Ovary (tissue), 9 donors: ENCODE data around the gene SPON2. TPM values are rescaled to one million over a fixed set of nuclear protein-coding genes. Genes with fewer than 3 reads are reported as not detected.

Source experiments
- DNase-seq, 5 donors: peaks; one replicate each; pipeline ENCODE4 v3.0.0-alpha.2; 2019 to 2020
- H3K27ac ChIP-seq, 2 donors: fragments of 200-600 bp; one replicate each; pipeline versions ENCODE4 v1.5.1 to v1.8.0; 2019 to 2022
- H3K27me3 ChIP-seq: fragments of 200-600 bp; one replicate; pipeline ENCODE4 v1.8.0; 2022
- H3K36me3 ChIP-seq: fragments of 200-600 bp; sonication (generic); one replicate; pipeline ENCODE4 v1.5.1; 2019
- H3K4me1 ChIP-seq: one replicate; pipeline ENCODE4 v1.8.1; 2013; ENCODE audit warnings: mild to moderate bottlenecking, moderate library complexity; ENCODE audit not compliant: insufficient read depth
- H3K4me3 ChIP-seq: fragments of 200-600 bp; sonication (generic); one replicate; pipeline ENCODE4 v1.5.1; 2017
- H3K9me3 ChIP-seq, 2 donors: fragments of 200-600 bp in 1 of 2; sonication (generic) in 1 of 2; one replicate each; pipeline versions ENCODE4 v1.5.1 to v1.8.1; 2013 to 2019; ENCODE audit warnings: mild to moderate bottlenecking in 1 of 2, moderate library complexity in 1 of 2
- EP300 ChIP-seq: sonication (generic); formaldehyde crosslinking; IDR thresholded peaks from one replicate; pipeline ENCODE4 v1.6.1; 2017; ENCODE audit warnings: antibody characterized with exemption
- POLR2A ChIP-seq: fragments of 450-650 bp; IDR thresholded peaks from one replicate; pipeline ENCODE4 v1.6.1; 2017; ENCODE audit warnings: antibody characterized with exemption, mild to moderate bottlenecking, moderate library complexity
- WGBS, 3 donors: extraction: QIAGEN DNeasy Blood & Tissue Kit in 1 of 3; methylation state at CpG; one replicate each; pipeline versions ENCODE4 v1.1.5 to v1.1.7; 2013 to 2017; 5-methylcytosine and 5-hydroxymethylcytosine counted together
- intact Hi-C, 4 donors: fragments of 100-400 bp; cut with DNase I; formaldehyde crosslinking; loops; one replicate each; pipeline versions ENCODE4 v1.11.0 to v1.15.1; 2022 to 2023
- polyA plus RNA-seq, 2 donors: library from polyadenylated mRNA; stranded (reverse); fragments of 200-250 nt in 1 of 2; fragments of 350-450 nt in 1 of 2; fragmentation: Illumina TruSeq in 1 of 2; extraction: RNeasy Lipid Tissue Mini Kit (QIAGEN cat#74804) in 1 of 2; gene quantifications; one replicate each; pipeline ENCODE4 v1.2.3, GENCODE V29; 2013 to 2014
- total RNA-seq, 7 donors: library from RNA; depleted of rRNA in 2 of 7; stranded (reverse); fragments of >200 nt in 2 of 7; fragmentation: NEBNext Ultra II Directional in 3 of 7; extraction: Animal tissue kit (Norgen Biotek cat#: 25700) in 3 of 7; gene quantifications; one replicate each; pipeline versions ENCODE4 v1.1.0 to v1.2.4, GENCODE V29; 2016 to 2023
- TF ChIP-seq, protein P1 (sequence below), 3 donors: fragments of 450-650 bp in 2 of 3; fragments of 200-600 bp in 1 of 3; IDR thresholded peaks; one replicate each; pipeline versions ENCODE4 v1.5.1 to v1.8.0; 2016 to 2022; ENCODE audit warnings: antibody characterized with exemption in 3 of 3, mild to moderate bottlenecking in 1 of 3
- donor health status: DM: no; HTN: no; CAD: no; lungs with moderate emphysema.
- donor health status: DM: no; HTN: no; CAD: no.
- donor health status: Bipolar disorder and iron deficiency.
- donor health status: DM: yes; HTN: yes; CAD: no.
- donor health status: DM: no; HTN: no; CAD: no.
- donor health status: DM: yes; HTN: yes; CAD: no.

Gene SPON2
- total and polyA plus RNA-seq, 9 donors, result 8.0 to 104 (median 51.0) TPM

DNA sequence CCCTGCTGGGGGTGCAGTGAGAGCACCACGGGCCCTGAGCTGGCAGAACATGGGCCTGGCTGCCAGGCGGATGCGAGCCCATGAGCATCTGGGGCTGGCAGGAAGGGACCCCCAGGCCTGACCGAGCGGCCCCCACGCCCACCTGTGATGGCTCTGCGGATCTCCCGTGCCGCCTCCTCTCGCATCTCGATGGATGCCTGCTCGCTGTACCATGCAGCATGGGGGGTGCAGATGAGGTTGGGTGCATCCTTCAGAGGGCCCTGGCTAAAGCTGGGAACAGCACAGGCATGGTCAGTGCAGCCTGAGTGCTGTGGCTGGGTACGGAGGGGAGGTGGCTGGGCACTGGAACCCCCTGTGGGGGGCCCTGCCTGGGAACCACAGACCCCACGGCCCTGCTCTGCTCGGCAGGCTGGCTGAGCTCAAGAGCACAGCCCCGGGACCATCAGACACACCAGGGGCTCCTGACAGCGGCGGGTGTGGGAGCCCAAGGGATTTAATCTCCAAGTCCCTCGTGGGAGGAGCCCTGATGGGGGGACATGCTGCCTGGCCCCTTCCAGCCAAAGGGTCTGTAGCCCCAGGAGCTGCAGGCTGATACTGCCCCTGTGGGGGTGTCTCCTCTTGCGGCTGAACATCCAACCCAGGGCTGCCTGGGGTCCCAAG, 41.1 kb upstream of the SPON2 start:
- 86 to 88% (median 87%) methylated on average over 17 to 20 of the region's 20 CpGs for WGBS, 3 donors
- H3K4me1 ChIP-seq, result peaks cover 35% of the 10 kb centered on the region
- H3K36me3 ChIP-seq, result no peaks in the 10 kb centered on the region
- TF ChIP-seq EP300 (no peak), POLR2A (no peak)
- TF ChIP-seq, protein P1, sequence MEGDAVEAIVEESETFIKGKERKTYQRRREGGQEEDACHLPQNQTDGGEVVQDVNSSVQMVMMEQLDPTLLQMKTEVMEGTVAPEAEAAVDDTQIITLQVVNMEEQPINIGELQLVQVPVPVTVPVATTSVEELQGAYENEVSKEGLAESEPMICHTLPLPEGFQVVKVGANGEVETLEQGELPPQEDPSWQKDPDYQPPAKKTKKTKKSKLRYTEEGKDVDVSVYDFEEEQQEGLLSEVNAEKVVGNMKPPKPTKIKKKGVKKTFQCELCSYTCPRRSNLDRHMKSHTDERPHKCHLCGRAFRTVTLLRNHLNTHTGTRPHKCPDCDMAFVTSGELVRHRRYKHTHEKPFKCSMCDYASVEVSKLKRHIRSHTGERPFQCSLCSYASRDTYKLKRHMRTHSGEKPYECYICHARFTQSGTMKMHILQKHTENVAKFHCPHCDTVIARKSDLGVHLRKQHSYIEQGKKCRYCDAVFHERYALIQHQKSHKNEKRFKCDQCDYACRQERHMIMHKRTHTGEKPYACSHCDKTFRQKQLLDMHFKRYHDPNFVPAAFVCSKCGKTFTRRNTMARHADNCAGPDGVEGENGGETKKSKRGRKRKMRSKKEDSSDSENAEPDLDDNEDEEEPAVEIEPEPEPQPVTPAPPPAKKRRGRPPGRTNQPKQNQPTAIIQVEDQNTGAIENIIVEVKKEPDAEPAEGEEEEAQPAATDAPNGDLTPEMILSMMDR (IDR thresholded peaks at IDR 0.05), result no peak
- DNase-seq, result peak in 2 of 5 donors; percentile 32 to 39
- intact Hi-C loops, result loop anchor here in 1 of 4 donors (5.0 kb wide), 1 partner anchor 34 kb away; the partner anchor contains the start of gene CTBP1
- no peak overlapping the region for H3K27ac ChIP-seq
- H3K9me3 ChIP-seq, result no peaks in the 10 kb centered on the region
- no peak overlapping the region for H3K4me3 ChIP-seq
- H3K27me3 ChIP-seq, result no peaks in the 10 kb centered on the region

- 75 to 91% (median 82%) methylated on average over 18 to 20 of the region's 20 CpGs for whole genome bisulfite sequencing, 3 donors
- peak in 3 of 5 donors; percentile 38 to 46 (median 39) for DNase-seq
- peaks cover 39% of the 10 kb centered on the region for H3K4me1 ChIP-seq
Observed at GRCh38 chr4:1212546-1213335, 40.4 kb upstream of the SPON2 start.

GRCh38 chr4:1211891-1212545, 39.6 kb upstream of the SPON2 start:
- no peak overlapping the region for H3K27ac ChIP-seq
- no peaks in the 10 kb centered on the region for H3K36me3 ChIP-seq
- H3K27me3 ChIP-seq, result no peaks in the 10 kb centered on the region
- DNase-seq, result peak in 4 of 5 donors; percentile 20 to 61 (median 39)
- intact Hi-C loops, result loop anchor here in 1 of 4 donors (5.0 kb wide), 1 partner anchor 35 kb away; the partner anchor contains the start of gene CTBP1
- peaks cover 43% of the 10 kb centered on the region for H3K4me1 ChIP-seq
- WGBS, 3 donors, result 40 to 47% (median 43%) methylated on average over 34 of the region's 34 CpGs
- no peaks in the 10 kb centered on the region for H3K9me3 ChIP-seq
- no peak for TF ChIP-seq POLR2A
- TF ChIP-seq EP300, result no peak
- TF ChIP-seq, protein P1 (IDR thresholded peaks at IDR 0.05), result no peak
- no peak overlapping the region for H3K4me3 ChIP-seq

More at GRCh38 chr4:1212546-1213335, 40.4 kb upstream of the SPON2 start:
- Histone ChIP-seq H3K4me3 (no peak overlapping the region), H3K27me3 (no peaks in the 10 kb centered on the region), H3K36me3 (no peaks in the 10 kb centered on the region), H3K9me3 (no peaks in the 10 kb centered on the region), H3K27ac (no peak overlapping the region)
- TF ChIP-seq POLR2A, result no peak
- TF ChIP-seq, protein P1 (IDR thresholded peaks at IDR 0.05), result no peak
- TF ChIP-seq EP300, result no peak
- intact Hi-C loops, result loop anchor here in 1 of 4 donors (5.0 kb wide), 1 partner anchor 35 kb away; the partner anchor contains the start of gene CTBP1

GRCh38 chr4:1211371-1211770, 39.0 kb upstream of the SPON2 start:
- Histone ChIP-seq H3K36me3 (no peaks in the 10 kb centered on the region), H3K4me3 (no peak overlapping the region), H3K27ac (no peak overlapping the region), H3K27me3 (no peaks in the 10 kb centered on the region), H3K4me1 (peaks cover 43% of the 10 kb centered on the region), H3K9me3 (no peaks in the 10 kb centered on the region)
- intact Hi-C loops, result loop anchor here in 1 of 4 donors (5.0 kb wide), 1 partner anchor 36 kb away; the partner anchor contains the start of gene CTBP1
- WGBS, 3 donors, result 74 to 75% (median 75%) methylated on average over 13 of the region's 13 CpGs
- peak in 2 of 5 donors; percentile 12 to 38 for DNase-seq
- no peak for TF ChIP-seq EP300
- TF ChIP-seq POLR2A, result no peak
- TF ChIP-seq, protein P1 (IDR thresholded peaks at IDR 0.05), result no peak
